HepG2 (cell line): ENCODE data around the gene ATP12A.

Experiments used
- CTCF ChIP-seq: sonication (generic); formaldehyde crosslinking; IDR thresholded peaks from 2 replicates; pipeline ENCODE4 v1.5.0; 2020; ENCODE audit warnings: mild to moderate bottlenecking, missing genetic modification reagents, moderate library complexity
- JUN ChIP-seq: sonication (generic); formaldehyde crosslinking; IDR thresholded peaks from 2 replicates; pipeline ENCODE4 v1.4.0; 2020; ENCODE audit warnings: mild to moderate bottlenecking, missing genetic modification reagents
- TF ChIP-seq, protein P1 (sequence below): sonication (generic); formaldehyde crosslinking; IDR thresholded peaks from 2 replicates; pipeline ENCODE4 v1.5.1; 2020; ENCODE audit warnings: mild to moderate bottlenecking, missing genetic modification reagents, moderate library complexity

- TF ChIP-seq, protein P1, sequence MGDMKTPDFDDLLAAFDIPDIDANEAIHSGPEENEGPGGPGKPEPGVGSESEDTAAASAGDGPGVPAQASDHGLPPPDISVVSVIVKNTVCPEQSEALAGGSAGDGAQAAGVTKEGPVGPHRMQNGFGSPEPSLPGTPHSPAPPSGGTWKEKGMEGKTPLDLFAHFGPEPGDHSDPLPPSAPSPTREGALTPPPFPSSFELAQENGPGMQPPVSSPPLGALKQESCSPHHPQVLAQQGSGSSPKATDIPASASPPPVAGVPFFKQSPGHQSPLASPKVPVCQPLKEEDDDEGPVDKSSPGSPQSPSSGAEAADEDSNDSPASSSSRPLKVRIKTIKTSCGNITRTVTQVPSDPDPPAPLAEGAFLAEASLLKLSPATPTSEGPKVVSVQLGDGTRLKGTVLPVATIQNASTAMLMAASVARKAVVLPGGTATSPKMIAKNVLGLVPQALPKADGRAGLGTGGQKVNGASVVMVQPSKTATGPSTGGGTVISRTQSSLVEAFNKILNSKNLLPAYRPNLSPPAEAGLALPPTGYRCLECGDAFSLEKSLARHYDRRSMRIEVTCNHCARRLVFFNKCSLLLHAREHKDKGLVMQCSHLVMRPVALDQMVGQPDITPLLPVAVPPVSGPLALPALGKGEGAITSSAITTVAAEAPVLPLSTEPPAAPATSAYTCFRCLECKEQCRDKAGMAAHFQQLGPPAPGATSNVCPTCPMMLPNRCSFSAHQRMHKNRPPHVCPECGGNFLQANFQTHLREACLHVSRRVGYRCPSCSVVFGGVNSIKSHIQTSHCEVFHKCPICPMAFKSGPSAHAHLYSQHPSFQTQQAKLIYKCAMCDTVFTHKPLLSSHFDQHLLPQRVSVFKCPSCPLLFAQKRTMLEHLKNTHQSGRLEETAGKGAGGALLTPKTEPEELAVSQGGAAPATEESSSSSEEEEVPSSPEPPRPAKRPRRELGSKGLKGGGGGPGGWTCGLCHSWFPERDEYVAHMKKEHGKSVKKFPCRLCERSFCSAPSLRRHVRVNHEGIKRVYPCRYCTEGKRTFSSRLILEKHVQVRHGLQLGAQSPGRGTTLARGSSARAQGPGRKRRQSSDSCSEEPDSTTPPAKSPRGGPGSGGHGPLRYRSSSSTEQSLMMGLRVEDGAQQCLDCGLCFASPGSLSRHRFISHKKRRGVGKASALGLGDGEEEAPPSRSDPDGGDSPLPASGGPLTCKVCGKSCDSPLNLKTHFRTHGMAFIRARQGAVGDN (CRISPR knock-in tag): no peak
- TF ChIP-seq CTCF (CRISPR knock-in tag) (no peak), JUN (no peak)
Observed at GRCh38 chr13:24664726-24665409, 15.3 kb upstream of the ATP12A start.
